Measurements from ENCODE around the gene TTLL12.

Gene TTLL12

DNA sequence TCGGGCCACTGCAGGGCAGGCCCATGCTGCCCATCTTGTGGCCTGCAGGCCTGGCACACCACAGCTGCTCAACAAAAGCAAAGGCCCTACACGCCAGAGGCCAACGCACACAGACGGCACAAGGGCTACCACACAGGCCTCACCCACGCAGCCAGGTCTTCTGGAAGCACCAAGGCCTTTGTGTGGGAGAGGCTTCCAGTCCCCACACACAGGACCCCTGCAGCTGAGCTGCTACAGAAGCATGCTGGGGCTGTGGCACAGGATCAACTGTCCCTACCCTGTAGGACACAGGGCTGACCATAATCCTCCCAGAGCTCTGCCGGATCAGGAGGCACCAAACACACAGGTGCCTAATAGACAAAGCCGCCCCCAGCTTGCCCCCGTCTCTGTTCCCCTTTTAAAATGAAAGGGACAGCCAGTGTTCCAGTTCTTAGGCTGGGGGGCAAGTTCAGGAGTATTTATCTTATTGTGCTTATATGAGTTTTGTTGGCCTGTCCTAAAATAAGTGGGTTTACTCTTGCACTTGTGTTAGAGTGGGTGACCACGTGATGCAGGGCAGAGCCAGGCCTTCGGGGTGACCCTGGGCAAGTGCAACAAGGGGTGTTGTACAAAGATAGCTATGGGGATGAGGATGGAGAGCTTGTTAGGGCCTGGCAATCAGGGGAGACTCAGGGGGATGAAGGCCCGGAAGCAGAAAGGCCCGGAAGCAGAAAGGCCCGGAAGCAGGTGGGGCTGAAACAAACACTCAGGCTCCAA lies 5.4 kb downstream of the TTLL12 start:
- no peak overlapping the region for H3K4me3 ChIP-seq (ENCODE audit: low read depth, low read length)
- DNase-seq (ENCODE audit: low read depth) = no peak
- no peak for TF ChIP-seq CTCF (IDR thresholded peaks at IDR 0.05; ENCODE audit: insufficient read depth, low read depth, low read length, missing control alignments)

DNA sequence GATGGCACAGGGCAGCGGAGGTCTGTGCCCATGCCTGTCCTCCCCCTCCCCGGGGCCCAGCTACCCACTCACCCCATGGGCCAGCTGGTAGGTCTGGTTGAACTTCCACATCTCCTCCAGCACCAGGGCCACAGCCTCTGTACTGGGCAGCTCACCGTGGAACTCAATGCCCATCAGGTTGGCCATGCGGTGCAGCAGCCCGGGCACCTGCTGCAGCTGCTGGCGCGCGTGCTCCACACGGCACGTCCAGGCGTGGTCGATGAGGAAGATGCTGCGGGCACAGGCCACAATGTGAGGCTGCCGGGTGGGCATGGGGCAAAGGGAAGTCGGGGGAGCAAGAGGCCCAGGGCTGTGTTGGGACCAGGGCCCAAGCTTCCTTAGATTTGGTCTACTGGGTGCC lies 6.3 kb downstream of the TTLL12 start:
- TF ChIP-seq CTCF (IDR thresholded peaks at IDR 0.05; ENCODE audit: insufficient read depth, low read depth, low read length, missing control alignments) = no peak
- no peak overlapping the region for H3K4me3 ChIP-seq (ENCODE audit: low read depth, low read length)

GRCh38 chr22:43179911-43180195 lies 7.1 kb downstream of the TTLL12 start:
- TF ChIP-seq CTCF (IDR thresholded peaks at IDR 0.05; ENCODE audit: insufficient read depth, low read depth, low read length, missing control alignments) = no peak
- no peak overlapping the region for H3K4me3 ChIP-seq (ENCODE audit: low read depth, low read length)
- no peak for DNase-seq (ENCODE audit: low read depth)

More for the DNA sequence above, 6.3 kb downstream of the TTLL12 start:
- DNase-seq (ENCODE audit: low read depth) = no peak

GRCh38 chr22:43179146-43179910 lies 7.6 kb downstream of the TTLL12 start:
- DNase-seq (ENCODE audit: low read depth) = no peak
- no peak overlapping the region for H3K4me3 ChIP-seq (ENCODE audit: low read depth, low read length)
- TF ChIP-seq CTCF (IDR thresholded peaks at IDR 0.05; ENCODE audit: insufficient read depth, low read depth, low read length, missing control alignments) = no peak

DNA sequence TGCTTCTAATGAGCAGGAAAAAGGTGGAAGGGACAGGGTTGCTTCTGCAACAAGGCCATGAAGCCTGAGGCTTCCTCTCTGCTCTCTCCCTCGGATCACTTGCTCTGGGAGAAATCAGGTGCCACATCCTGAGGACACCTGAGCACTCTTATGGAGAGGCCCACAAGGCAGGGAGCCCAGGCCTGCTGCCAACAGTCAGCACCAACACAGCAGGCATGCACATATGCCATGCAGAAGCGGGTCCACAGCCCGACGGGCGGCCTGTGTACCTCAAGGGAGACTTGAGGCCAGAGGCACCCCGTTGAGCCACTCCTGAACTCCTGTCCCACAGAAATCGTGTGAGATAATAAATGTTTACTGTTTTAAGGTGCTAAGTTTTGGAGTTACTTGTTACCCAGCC lies 9.5 kb downstream of the TTLL12 start:
- no peak overlapping the region for H3K4me3 ChIP-seq (ENCODE audit: low read depth, low read length)
- DNase-seq (ENCODE audit: low read depth) = no peak
- TF ChIP-seq CTCF (IDR thresholded peaks at IDR 0.05; ENCODE audit: insufficient read depth, low read depth, low read length, missing control alignments) = no peak

DNA sequence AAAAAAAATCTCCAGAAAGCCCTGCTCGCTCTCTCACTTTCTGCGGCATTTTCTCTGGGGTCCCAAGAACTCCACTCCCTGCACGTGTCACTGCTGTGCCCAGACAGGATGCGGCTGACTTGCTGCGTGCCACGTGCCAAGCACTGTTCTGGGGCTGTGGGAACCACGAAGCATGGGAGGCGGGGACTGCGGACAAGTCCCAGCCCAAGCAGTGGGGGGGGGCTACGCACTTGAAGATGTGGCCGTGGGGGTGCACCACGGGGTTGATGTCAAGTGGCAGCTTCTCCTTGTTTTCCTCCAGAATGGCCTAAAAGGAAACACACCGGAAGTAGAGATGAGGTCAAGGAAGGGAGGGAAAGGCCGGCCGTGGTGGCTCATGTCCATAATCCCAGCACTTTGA lies 10.8 kb downstream of the TTLL12 start:
- TF ChIP-seq CTCF (IDR thresholded peaks at IDR 0.05; ENCODE audit: insufficient read depth, low read depth, low read length, missing control alignments) = no peak
- H3K4me3 ChIP-seq (ENCODE audit: low read depth, low read length) = no peak overlapping the region
- no peak for DNase-seq (ENCODE audit: low read depth)

Data from GM12865 (cell line).